HG02623 (cell line): ENCODE measurements around the gene FNTB.
"Not testable (repeated sequence)": the region's sequence is repeated elsewhere in the genome, so short reads cannot be mapped to it uniquely, and the experiment has no call there.

ENCODE experiments used
- ATAC-seq: cut with Tn5 transposase; IDR thresholded peaks from one replicate; pipeline ENCODE4 v1.9.1; 2021; ENCODE audit warnings: moderate library complexity; ENCODE audit not compliant: unreplicated experiment

The FNTB gene

GRCh38 chr14:65079768-65080167, 93.1 kb downstream of the FNTB start:
- no peak for ATAC-seq

DNA sequence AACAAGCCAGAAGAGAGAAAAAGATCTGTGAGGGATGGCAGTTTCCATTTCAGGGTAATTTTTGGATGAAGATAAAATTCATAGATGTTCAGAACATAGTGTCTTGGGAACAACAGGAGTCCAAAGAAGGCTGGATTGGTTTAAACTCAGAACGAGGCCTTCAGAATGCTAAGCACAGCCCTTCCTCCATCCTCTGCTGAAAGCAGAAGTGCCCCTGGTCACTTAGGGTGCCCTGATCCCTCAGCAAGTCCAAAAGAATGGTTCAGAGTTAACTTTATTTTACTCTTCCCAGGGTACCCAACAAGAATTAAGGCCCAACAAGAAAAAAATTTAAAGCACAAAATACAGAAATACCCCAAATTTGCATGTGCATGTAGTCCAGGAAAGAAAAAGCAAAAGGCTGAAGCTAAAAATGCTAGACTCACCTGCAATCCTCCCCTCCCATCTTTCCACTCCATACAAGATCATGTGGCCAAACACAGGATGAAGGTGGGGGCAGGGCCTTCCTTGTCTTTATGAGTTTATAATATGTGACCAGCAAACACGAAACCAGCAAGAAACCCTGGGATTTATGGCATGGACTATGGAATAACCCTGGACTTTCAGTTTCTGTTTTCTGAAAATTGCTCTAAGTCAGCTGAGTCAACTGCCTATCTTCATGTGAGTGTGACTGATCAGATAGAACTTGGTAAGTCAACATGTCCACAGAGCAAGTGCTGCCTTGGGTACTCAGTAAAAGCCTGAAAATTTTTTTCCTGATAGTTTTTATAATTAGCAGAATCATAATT, 94.5 kb downstream of the FNTB start:
- no peak for ATAC-seq

DNA sequence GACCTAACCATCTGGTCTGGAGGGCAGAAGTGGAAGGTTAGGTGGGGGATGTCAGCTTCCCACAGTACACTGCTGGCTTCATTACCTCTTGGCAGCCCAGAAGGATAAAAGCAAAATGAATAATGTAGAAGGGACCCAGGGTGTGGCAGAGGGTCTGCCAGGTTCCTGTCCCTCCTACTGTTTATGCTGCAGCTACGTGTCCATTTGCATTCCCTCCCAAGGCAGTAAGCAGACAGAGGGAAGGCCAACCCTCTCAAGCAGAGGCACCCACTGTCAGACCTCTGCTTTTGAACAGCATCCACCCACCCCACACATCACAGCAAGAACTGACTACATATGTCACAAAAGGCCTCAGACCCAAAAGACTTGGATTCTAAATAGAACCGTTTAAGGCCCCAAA, 96.2 kb downstream of the FNTB start:
- ATAC-seq = no peak

DNA sequence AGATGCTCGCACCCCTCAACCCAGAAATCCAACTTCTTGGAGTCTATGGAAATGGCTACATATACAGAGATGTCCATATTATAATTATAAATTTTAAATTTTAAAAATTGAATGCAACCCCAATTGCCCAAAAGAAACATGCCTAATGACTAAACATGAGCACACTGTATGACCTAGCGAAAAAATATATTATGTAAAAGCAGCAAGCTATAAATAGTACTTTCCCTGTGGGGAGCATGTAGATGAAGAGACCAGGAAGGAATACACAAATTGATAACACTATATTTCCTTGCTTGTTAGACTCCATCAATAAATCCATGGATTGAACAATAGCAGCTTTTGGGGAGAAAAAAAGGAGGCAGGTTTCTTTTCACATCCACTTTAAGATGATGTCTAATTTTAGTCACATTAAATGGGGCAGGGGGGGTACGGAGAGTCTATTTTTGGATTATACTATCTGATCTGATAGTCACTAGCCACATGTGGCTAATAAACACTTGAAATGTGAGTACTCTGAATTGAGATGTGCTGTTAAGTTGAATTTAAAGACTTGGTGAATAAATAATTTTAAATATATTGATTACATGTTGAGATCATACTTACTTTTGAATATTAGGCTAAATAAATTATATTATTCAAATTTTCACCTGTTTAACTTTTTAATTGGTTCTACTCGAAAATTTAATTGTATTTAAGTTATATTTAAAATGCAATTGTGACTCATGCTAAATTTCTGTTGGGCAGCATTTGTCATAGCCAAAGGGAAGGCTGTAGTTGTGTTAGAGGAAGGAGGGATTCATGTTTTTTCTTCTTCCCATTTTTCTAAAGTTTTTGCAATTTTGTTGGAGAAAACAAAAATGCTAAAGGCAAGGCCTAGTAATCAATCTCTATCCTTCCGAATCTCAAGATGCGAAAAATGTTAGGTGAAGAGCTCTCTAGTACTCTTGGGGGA, 98.1 kb downstream of the FNTB start:
- no peak for ATAC-seq

- ATAC-seq = not testable (repeated sequence)
These were observed 100.0 kb downstream of the FNTB start for GRCh38 chr14:65086686-65087085.

DNA sequence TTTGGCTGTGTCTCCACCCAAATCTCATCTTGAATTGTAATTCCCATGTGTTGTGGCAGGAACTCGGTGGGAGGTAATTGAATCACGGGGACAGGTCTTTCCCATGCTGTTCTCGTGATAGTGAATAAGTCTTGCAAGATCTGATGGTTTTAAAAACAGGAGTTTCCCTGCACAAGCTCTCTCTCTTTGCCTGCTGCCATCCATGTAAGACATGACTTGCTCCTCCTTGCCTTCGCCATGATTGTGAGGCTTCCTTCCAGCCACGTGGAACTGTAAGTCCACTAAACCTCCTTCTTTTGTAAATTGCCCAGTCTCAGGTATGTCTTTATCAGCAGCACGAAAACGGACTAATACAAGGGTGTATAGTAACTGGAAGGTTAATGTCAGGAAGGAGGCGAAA, 101.1 kb downstream of the FNTB start:
- ATAC-seq = not testable (repeated sequence)

- ATAC-seq = no peak
These were observed 105.7 kb downstream of the FNTB start for GRCh38 chr14:65092349-65092748.

- ATAC-seq = no peak
These were observed 109.0 kb downstream of the FNTB start for GRCh38 chr14:65095633-65096205.

GRCh38 chr14:65096323-65097089, 109.8 kb downstream of the FNTB start:
- ATAC-seq = no peak

- ATAC-seq = no peak
These were observed 111.9 kb downstream of the FNTB start for GRCh38 chr14:65098586-65098985.

- ATAC-seq = no peak
These were observed 114.3 kb downstream of the FNTB start for GRCh38 chr14:65100922-65101541.

DNA sequence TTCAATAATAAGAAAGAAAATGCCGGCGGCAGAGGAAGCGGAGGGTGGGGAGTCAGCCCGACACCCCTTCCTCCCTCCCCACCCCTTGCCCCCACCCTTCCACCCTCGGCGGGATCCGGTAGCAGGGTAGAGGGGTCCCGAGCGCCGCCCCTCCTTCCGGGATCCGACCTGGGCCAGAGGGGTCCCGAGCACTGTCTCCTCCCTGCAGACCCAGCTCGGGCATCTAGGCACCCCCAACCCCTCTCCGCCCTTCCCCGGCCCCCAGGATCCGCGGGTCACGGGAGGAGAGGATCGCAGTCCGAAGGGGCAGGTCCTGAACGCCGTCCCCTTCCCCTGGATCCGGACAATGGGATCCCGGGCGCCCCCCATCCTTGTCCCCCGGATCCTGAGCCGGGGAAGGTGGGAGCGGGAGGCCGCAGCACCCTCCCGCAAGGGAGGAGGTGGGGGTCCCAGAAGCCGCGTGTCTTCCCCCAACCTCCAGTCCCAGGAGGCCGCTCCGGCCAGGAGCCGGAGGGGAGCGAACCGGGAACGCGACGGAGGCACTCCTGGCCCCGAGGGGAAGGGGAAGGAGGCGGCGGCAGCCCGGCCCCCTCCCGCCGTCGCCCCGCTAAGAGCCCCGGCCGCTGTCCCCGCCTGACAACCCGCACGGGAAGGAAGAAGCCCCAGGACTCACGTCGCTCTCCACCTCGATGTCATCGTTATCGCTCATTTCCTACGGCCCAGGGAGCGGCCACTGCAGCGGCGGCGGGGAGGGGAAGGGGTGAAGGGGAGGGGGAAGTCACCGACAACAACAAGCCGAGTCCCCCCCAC, 115.1 kb downstream of the FNTB start:
- ATAC-seq = peak; percentile 0

- ATAC-seq = peak; percentile 86
These were observed 115.9 kb downstream of the FNTB start, which contains the start of gene MAX for GRCh38 chr14:65102441-65103149. MAX (minus strand) TSS chr14:65102517; CDS start chr14:65102339, 178 bp downstream.

DNA sequence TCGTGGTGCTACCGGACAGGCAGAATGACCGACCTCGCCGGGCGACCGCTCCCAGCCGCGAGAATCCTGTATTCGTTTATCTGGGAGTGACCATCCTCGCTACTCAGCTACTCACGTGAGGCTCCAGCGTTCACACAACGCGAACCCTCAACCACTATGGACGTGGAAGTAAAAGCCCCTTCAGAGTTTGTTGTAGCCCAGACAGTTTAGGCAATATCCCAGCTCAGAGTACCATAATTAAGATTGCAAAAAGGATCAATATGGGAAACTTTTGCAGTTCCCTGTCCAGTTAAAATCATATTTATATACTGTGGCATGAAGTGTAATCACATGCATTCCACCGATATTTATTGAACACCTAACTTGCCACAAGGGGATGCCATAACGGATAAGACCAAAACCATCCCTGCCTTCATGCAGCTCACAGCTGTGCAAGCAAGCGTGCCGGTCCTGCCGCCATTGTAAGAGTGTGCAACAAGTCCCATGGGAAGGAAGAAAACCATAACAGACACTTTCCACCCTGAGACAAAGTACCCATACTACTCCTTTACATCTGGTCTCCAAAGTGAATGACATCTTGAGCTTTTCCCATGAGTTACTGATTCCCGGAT, 116.6 kb downstream of the FNTB start:
- no peak for ATAC-seq

DNA sequence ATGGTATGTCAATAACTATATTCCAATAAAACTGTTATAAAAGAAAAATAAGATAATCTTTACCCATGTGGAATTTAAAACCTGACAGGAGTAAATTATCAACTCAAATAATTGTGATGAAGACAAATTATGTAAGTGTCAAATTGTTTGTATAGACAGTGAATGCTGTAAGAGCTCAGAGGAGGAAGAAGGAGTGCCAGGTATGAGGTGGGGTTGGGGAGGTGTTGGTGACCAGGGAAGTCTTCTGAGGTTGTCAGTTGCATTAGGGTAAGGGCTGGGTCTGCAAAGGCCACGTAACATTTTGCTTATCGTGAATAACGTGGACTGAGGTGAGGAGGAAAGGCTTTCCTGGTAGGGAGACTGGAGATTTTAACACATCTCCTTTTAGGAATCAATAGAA, 118.1 kb downstream of the FNTB start:
- ATAC-seq = no peak

DNA sequence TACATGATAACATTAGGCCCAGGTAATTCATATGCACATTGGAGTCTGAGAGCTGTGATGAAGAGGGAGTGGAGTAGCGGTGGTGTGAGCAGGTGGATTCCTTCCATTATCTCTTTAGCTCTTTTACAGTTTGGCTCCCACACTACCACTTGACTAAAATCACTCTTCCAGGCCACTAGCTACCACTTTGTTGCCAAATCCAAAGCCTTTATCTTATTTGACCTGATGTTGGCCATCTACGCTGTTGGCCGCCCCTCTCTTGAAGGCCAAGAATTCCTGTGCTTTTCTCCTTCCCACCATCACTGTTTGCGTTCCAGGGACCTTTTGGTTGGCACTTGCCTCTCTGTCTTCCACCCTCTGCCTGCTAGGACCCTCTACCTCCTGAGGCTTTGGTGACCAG, 119.6 kb downstream of the FNTB start:
- ATAC-seq = no peak

DNA sequence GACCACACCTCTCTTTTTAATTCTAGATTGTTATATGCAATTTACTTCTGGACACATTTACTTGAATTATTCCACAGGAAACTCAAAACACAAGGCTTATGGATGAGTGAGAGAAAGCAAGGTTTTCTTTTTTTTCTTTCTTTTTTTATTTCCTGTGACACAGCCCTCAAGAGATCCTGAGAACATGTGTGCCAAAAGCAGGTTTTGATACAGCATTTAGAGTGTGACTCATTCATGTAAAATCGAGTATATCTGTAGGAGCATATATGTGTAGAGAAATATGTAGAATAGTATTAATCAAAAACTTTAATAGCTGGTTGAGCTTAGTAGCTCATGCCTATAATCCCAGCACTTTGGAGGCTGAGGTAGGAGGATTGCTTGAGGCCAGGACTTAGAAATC, 120.0 kb downstream of the FNTB start:
- no peak for ATAC-seq

DNA sequence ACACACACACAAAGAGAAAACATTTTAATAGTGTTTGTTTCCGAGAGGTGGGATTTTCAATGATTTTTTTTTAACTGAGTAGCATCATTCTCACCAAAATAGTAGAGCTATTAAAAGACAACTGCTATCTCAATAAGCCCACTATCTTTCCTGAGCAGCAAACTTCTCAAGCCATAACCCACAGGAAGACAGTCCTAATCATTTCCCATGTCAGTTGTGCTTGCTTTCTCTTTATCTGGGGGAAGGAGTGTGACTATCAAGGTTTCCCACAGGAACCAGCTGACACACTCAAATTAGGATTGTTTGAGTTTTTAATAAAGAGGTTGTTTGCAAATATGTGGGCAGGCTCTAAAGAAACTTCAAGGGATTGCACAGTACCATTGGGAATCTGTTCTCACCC, 120.5 kb downstream of the FNTB start:
- ATAC-seq = no peak
